Rectal smooth muscle tissue (tissue), 1 donor: ENCODE results near the gene DENND1B.

Source experiments
- H3K27ac ChIP-seq: one replicate; pipeline ENCODE4 v1.7.0; 2013; ENCODE audit warnings: low read depth, low read length, inconsistent platforms
- H3K27me3 ChIP-seq: one replicate; pipeline ENCODE4 v1.7.0; 2013; ENCODE audit warnings: low read length; ENCODE audit not compliant: control insufficient read depth, insufficient read depth
- H3K36me3 ChIP-seq: one replicate; pipeline ENCODE4 v1.7.0; 2013; ENCODE audit warnings: low read length; ENCODE audit not compliant: control insufficient read depth, insufficient read depth
- H3K4me1 ChIP-seq: one replicate; pipeline ENCODE4 v1.7.0; 2013; ENCODE audit warnings: low read length; ENCODE audit not compliant: control insufficient read depth, insufficient read depth
- H3K4me3 ChIP-seq: one replicate; pipeline ENCODE4 v1.7.0; 2013; ENCODE audit warnings: low read length
- H3K9ac ChIP-seq: one replicate; pipeline ENCODE4 v1.7.0; 2013; ENCODE audit warnings: low read length

The DENND1B gene

DNA sequence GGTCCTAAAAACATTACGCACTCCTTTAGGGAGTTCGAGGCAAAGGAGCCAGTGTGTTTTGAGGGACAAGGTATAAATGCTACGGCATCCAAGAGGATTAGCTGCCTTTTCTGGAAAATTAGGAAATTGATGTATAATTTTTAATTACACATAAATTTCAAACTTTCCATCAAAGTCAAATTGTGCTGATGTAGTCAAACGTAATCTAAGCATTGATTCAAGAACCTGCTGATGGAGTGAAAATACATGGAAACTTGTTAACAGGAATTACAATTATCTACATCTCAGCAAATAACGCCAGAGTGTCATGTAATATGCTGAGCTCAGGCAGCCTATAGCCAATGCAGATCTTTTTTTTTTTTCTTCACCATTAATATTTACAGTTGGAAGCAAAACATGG is 312.7 kb downstream of the DENND1B start:
- Histone ChIP-seq H3K4me1 (no peaks in the 10 kb centered on the region), H3K27me3 (no peaks in the 10 kb centered on the region), H3K9ac (no peak overlapping the region), H3K27ac (no peak overlapping the region), H3K4me3 (no peak overlapping the region), H3K36me3 (no peaks in the 10 kb centered on the region)
